SK-N-SH (cell line): ENCODE results near the gene PUSL1. TPM values are rescaled to one million over a fixed set of nuclear protein-coding genes. Genes with fewer than 3 reads are reported as not detected.

Experiments
- CTCF ChIA-PET: fragments of 300-600, 350-600 bp; formaldehyde crosslinking; extraction: SDS; loops from one replicate; lab custom pipeline; 2021; lab: Yijun Ruan, JAX
- POLR2A ChIA-PET: fragments of 350-600 bp; sonication (Branson Sonifier 250); formaldehyde crosslinking; extraction: SDS; loops from one replicate; lab custom pipeline; 2020; ENCODE audit warnings: antibody characterized with exemption, inconsistent platforms; lab: Yijun Ruan, JAX
- DNase-seq: peaks from one replicate; pipeline ENCODE4 v3.0.0; 2012
- H2AFZ ChIP-seq: fragments of 200-600 bp; sonication (generic); 2 replicates; pipeline ENCODE4 v1.8.1; 2016; ENCODE audit warnings: antibody characterized with exemption, mild to moderate bottlenecking, low read depth
- H3F3A ChIP-seq: fragments of 200-600 bp; sonication (generic); replicated peaks from 2 replicates; pipeline ENCODE3; 2016; ENCODE audit warnings: antibody characterized with exemption, mild to moderate bottlenecking; ENCODE audit not compliant: insufficient read depth
- H3K27ac ChIP-seq, 2 experiments: fragments of 200-500 bp in 1 of 2; fragments of 200-600 bp in 1 of 2; sonication (Bioruptor generic) in 1 of 2; sonication (generic), shearing (Covaris generic) in 1 of 2; 2 replicates each; pipeline versions ENCODE4 v1.5.1 to v1.6.1; 2014 to 2016; ENCODE audit warnings: low read depth in 2 of 2, inconsistent platforms in 1 of 2, low read length in 1 of 2, mild to moderate bottlenecking in 1 of 2, mixed read lengths in 1 of 2
- H3K27me3 ChIP-seq: fragments of 200-600 bp; sonication (generic), shearing (Covaris generic); 2 replicates; pipeline ENCODE4 v1.6.1; 2016; ENCODE audit warnings: mixed run types; ENCODE audit not compliant: insufficient read depth
- H3K36me3 ChIP-seq, 2 experiments: fragments of 200-500 bp in 1 of 2; fragments of 200-600 bp in 1 of 2; sonication (Bioruptor generic) in 1 of 2; sonication (generic) in 1 of 2; replicated peaks in 1 of 2; 2 replicates each; pipeline versions ENCODE3 to v1.5.1; 2014 to 2016; ENCODE audit warnings: low read length in 1 of 2, mild to moderate bottlenecking in 1 of 2; ENCODE audit not compliant: insufficient read depth in 2 of 2, control insufficient read depth in 1 of 2
- H3K4me1 ChIP-seq, 2 experiments: fragments of 200-500 bp in 1 of 2; fragments of 200-600 bp in 1 of 2; sonication (Bioruptor generic) in 1 of 2; sonication (generic), shearing (Covaris generic) in 1 of 2; 2 replicates each; pipeline versions ENCODE4 v1.5.1 to v1.6.1; 2014 to 2016; ENCODE audit warnings: low read depth in 1 of 2, low read length in 1 of 2, mixed run types in 1 of 2; ENCODE audit not compliant: insufficient read depth in 2 of 2, control insufficient read depth in 1 of 2
- H3K4me2 ChIP-seq: fragments of 200-600 bp; sonication (generic), shearing (Covaris generic); 2 replicates; pipeline ENCODE4 v1.6.1; 2017; ENCODE audit warnings: mixed run types
- H3K4me3 ChIP-seq, 2 experiments: fragments of 200-500 bp in 1 of 2; fragments of 200-600 bp in 1 of 2; sonication (Bioruptor generic) in 1 of 2; sonication (generic), shearing (Covaris generic) in 1 of 2; 2 replicates each; pipeline versions ENCODE4 v1.5.1 to v1.8.1; 2014 to 2016; ENCODE audit warnings: low read depth in 2 of 2, inconsistent platforms in 1 of 2, low read length in 1 of 2, mild to moderate bottlenecking in 1 of 2, mixed read lengths in 1 of 2, moderate library complexity in 1 of 2
- H3K79me2 ChIP-seq: fragments of 200-600 bp; sonication (generic); 2 replicates; pipeline ENCODE4 v1.8.1; 2017; ENCODE audit warnings: mild to moderate bottlenecking; ENCODE audit not compliant: insufficient read depth
- H3K9ac ChIP-seq: fragments of 200-600 bp; sonication (generic); 2 replicates; pipeline ENCODE4 v1.6.1; 2017; ENCODE audit warnings: mixed run types
- H3K9me2 ChIP-seq: fragments of 200-600 bp; sonication (generic); 2 replicates; pipeline ENCODE4 v1.6.1; 2017; ENCODE audit warnings: mixed run types
- H3K9me3 ChIP-seq: fragments of 200-600 bp; sonication (generic); 2 replicates; pipeline ENCODE4 v1.6.1; 2017; ENCODE audit warnings: mixed run types, mild to moderate bottlenecking, moderate library complexity
- H4K20me1 ChIP-seq: fragments of 200-600 bp; sonication (generic); 2 replicates; pipeline ENCODE4 v1.6.1; 2017; ENCODE audit warnings: mild to moderate bottlenecking, mixed run types; ENCODE audit not compliant: insufficient read depth
- FOSL2 ChIP-seq: IDR thresholded peaks from 2 replicates; pipeline ENCODE4 v1.4.0; 2012; ENCODE audit warnings: low read depth, mild to moderate bottlenecking, moderate library complexity, borderline replicate concordance
- GABPA ChIP-seq: IDR thresholded peaks from 2 replicates; pipeline ENCODE4 v1.4.0; 2012; ENCODE audit warnings: low read depth, mild to moderate bottlenecking
- GATA2 ChIP-seq: sonication (generic); formaldehyde crosslinking; IDR thresholded peaks from 2 replicates; pipeline ENCODE4 v1.5.0; 2020; ENCODE audit warnings: mild to moderate bottlenecking, missing genetic modification reagents
- JUND ChIP-seq: IDR thresholded peaks from 2 replicates; pipeline ENCODE4 v1.4.0; 2012
- NFIC ChIP-seq: IDR thresholded peaks from 2 replicates; pipeline ENCODE4 v1.4.0; 2012; ENCODE audit warnings: borderline replicate concordance
- NRF1 ChIP-seq: IDR thresholded peaks from 2 replicates; pipeline ENCODE4 v1.6.1; 2012; ENCODE audit warnings: low read depth, mild to moderate bottlenecking, low read length
- PBX3 ChIP-seq: IDR thresholded peaks from 2 replicates; pipeline ENCODE4; 2012
- RAD21 ChIP-seq: IDR thresholded peaks from 2 replicates; pipeline ENCODE4 v1.6.1; 2012; ENCODE audit warnings: mild to moderate bottlenecking, low read length
- RCOR1 ChIP-seq: fragments of 150-350 bp; IDR thresholded peaks from 2 replicates; pipeline ENCODE4 v1.6.1; 2017; ENCODE audit warnings: antibody characterized with exemption, low read length
- REST ChIP-seq: IDR thresholded peaks from 2 replicates; pipeline ENCODE4 v1.6.1; 2012; ENCODE audit warnings: mild to moderate bottlenecking, low read depth, low read length, moderate library complexity
- RFX5 ChIP-seq: IDR thresholded peaks from 2 replicates; pipeline ENCODE4 v1.6.1; 2012; ENCODE audit warnings: mild to moderate bottlenecking, improper control_type of control experiment, low read length
- SMC3 ChIP-seq: IDR thresholded peaks from 2 replicates; pipeline ENCODE4 v1.6.1; 2012; ENCODE audit warnings: low read depth, low read length, improper control_type of control experiment
- TAF1 ChIP-seq: IDR thresholded peaks from 2 replicates; pipeline ENCODE4 v1.6.1; 2012; ENCODE audit warnings: low read depth, mild to moderate bottlenecking, low read length, moderate library complexity, borderline replicate concordance
- USF2 ChIP-seq: fragments of 150-350 bp; IDR thresholded peaks from 2 replicates; pipeline ENCODE4 v1.6.1; 2017; ENCODE audit warnings: antibody characterized with exemption, low read length, low read depth, borderline replicate concordance
- YY1 ChIP-seq: IDR thresholded peaks from 2 replicates; pipeline ENCODE4 v1.4.0; 2012; ENCODE audit warnings: low read depth, mild to moderate bottlenecking
- WGBS: methylation state at CpG from one replicate; pipeline ENCODE4 v1.1.6; 2017; ENCODE audit warnings: low lambda C conversion rate; 5-methylcytosine and 5-hydroxymethylcytosine counted together
- polyA plus RNA-seq, 3 experiments: library from polyadenylated mRNA; depleted of rRNA; stranded (reverse); fragments of >200 nt; gene quantifications; 2 replicates each; pipeline ENCODE4 v1.2.3, GENCODE V29; 2012
- TF ChIP-seq, protein P1 (sequence below): fragments of 150-350 bp; IDR thresholded peaks from 2 replicates; pipeline ENCODE4 v1.6.1; 2016; ENCODE audit warnings: mild to moderate bottlenecking, low read depth, low read length

PUSL1 gene
- polyA plus RNA-seq, 1 of the 3 experiments (the other 2 are of a cell fraction), result 19.0 TPM

GRCh38 chr1:1264026-1264425 is 44.4 kb upstream of the PUSL1 start:
- no peaks in the 10 kb centered on the region for H3K9me2 ChIP-seq
- DNase-seq, result no peak
- peaks cover 0 to 4% of the 10 kb centered on the region in 2 experiments; a peak in 2 of 4 replicates for H3K4me1 ChIP-seq
- peaks cover 66% of the 10 kb centered on the region for H3K79me2 ChIP-seq
- no peak overlapping the region for H3K4me2 ChIP-seq
- ChIA-PET POLR2A (interaction anchor here (0.6 to 1.4 kb wide), 2 partner anchors 10 to 166 kb away, joined by 3 read pairs; partner anchors contain the start of gene UBE2J2), CTCF (interaction anchor here (1.2 to 2.0 kb wide), 2 partner anchors 27 to 141 kb away, joined by 7 to 8 read pairs; no protein-coding TSS in a partner anchor)
- no peaks in the 10 kb centered on the region for H3K9me3 ChIP-seq
- TF ChIP-seq GABPA, result no peak
- no peak for TF ChIP-seq PBX3
- TF ChIP-seq YY1, result no peak
- no peak for TF ChIP-seq USF2
- TF ChIP-seq SMC3, result no peak
- TF ChIP-seq REST, result no peak
- no peak for TF ChIP-seq GATA2 (CRISPR knock-in tag)
- no peak for TF ChIP-seq FOSL2
- no peak for TF ChIP-seq NRF1
- TF ChIP-seq NFIC, result no peak
- no peak for TF ChIP-seq RAD21
- TF ChIP-seq, protein P1, sequence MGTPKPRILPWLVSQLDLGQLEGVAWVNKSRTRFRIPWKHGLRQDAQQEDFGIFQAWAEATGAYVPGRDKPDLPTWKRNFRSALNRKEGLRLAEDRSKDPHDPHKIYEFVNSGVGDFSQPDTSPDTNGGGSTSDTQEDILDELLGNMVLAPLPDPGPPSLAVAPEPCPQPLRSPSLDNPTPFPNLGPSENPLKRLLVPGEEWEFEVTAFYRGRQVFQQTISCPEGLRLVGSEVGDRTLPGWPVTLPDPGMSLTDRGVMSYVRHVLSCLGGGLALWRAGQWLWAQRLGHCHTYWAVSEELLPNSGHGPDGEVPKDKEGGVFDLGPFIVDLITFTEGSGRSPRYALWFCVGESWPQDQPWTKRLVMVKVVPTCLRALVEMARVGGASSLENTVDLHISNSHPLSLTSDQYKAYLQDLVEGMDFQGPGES, result no peak
- TF ChIP-seq RFX5, result no peak
- TF ChIP-seq RCOR1, result no peak
- TF ChIP-seq TAF1, result no peak
- TF ChIP-seq JUND, result no peak
- H3K4me3 ChIP-seq, result no peak overlapping the region
- peaks cover 58% of the 10 kb centered on the region for H4K20me1 ChIP-seq
- H3K36me3 ChIP-seq, result peaks cover 19 to 57% of the 10 kb centered on the region in 2 experiments
- no peak overlapping the region for H3K9ac ChIP-seq
- H3F3A ChIP-seq, result peaks cover 17% of the 10 kb centered on the region
- 83% methylated on average over 9 of the region's 9 CpGs for WGBS
- H2AFZ ChIP-seq, result no peak overlapping the region
- no peaks in the 10 kb centered on the region for H3K27me3 ChIP-seq
- H3K27ac ChIP-seq, result peak overlapping the region in 1 of 2 experiments; percentile 73; a peak in 2 of 4 replicates
